Glutamatergic neuron (in vitro differentiated cells): ENCODE data around the gene ENG. TPM values are rescaled to one million over a fixed set of nuclear protein-coding genes. Genes with fewer than 3 reads are reported as not detected.

Source experiments
- DNase-seq: peaks from one replicate; pipeline ENCODE4 v3.0.0; 2022
- H3K27ac Mint-ChIP-seq: one replicate; pipeline ENCODE4 v1.8.0; 2020; ENCODE audit warnings: mild to moderate bottlenecking, mixed read lengths, inconsistent platforms; ENCODE audit not compliant: unreplicated experiment
- H3K27me3 Mint-ChIP-seq: one replicate; pipeline ENCODE4 v1.8.0; 2020; ENCODE audit warnings: mild to moderate bottlenecking, moderate library complexity, mixed read lengths, inconsistent platforms; ENCODE audit not compliant: unreplicated experiment
- H3K36me3 Mint-ChIP-seq: one replicate; pipeline ENCODE4 v1.8.0; 2020; ENCODE audit warnings: mild to moderate bottlenecking, mixed read lengths, inconsistent platforms; ENCODE audit not compliant: unreplicated experiment
- H3K4me1 Mint-ChIP-seq: one replicate; pipeline ENCODE4 v1.8.0; 2020; ENCODE audit warnings: mild to moderate bottlenecking, low read depth, mixed read lengths, inconsistent platforms; ENCODE audit not compliant: unreplicated experiment
- H3K4me3 Mint-ChIP-seq: one replicate; pipeline ENCODE4 v1.8.0; 2020; ENCODE audit warnings: mild to moderate bottlenecking, mixed read lengths, inconsistent platforms; ENCODE audit not compliant: unreplicated experiment
- H3K9me3 Mint-ChIP-seq: one replicate; pipeline ENCODE4 v1.8.0; 2020; ENCODE audit warnings: mild to moderate bottlenecking, moderate library complexity, mixed read lengths, inconsistent platforms; ENCODE audit not compliant: unreplicated experiment
- total RNA-seq: library from RNA; stranded (reverse); fragmentation: NEBNext Ultra II Directional; extraction: Animal tissue kit (Norgen Biotek cat#: 25700); gene quantifications from one replicate; pipeline ENCODE4 v1.2.1, GENCODE V29; 2021; ENCODE audit not compliant: unreplicated experiment
- TF ChIP-seq, protein P1 (sequence below): fragments of 200-600 bp; sonication (generic); IDR thresholded peaks from one replicate; pipeline ENCODE4 v1.5.0; 2021; ENCODE audit not compliant: partially characterized antibody, unreplicated experiment

ENG gene
- total RNA-seq, 1 donor from 2014 or later: not detected

GRCh38 chr9:127778280-127779135, 76.0 kb downstream of the ENG start, which contains the start of gene SH2D3C:
Gene SH2D3C, minus strand, starts transcription at chr9:127778666. Its CDS starts 39 bp downstream, at chr9:127778627.
- peak; percentile 41 for DNase-seq
- Mint-ChIP-seq H3K9me3 (peaks cover 7% of the 10 kb centered on the region), H3K27me3 (no peaks in the 10 kb centered on the region), H3K4me3 (peak within 1 kb of the TSS; percentile 67), H3K36me3 (no peaks in the 10 kb centered on the region), H3K27ac (peak within 1 kb of the TSS; percentile 83), H3K4me1 (peaks cover 8% of the 10 kb centered on the region)
- TF ChIP-seq, protein P1, sequence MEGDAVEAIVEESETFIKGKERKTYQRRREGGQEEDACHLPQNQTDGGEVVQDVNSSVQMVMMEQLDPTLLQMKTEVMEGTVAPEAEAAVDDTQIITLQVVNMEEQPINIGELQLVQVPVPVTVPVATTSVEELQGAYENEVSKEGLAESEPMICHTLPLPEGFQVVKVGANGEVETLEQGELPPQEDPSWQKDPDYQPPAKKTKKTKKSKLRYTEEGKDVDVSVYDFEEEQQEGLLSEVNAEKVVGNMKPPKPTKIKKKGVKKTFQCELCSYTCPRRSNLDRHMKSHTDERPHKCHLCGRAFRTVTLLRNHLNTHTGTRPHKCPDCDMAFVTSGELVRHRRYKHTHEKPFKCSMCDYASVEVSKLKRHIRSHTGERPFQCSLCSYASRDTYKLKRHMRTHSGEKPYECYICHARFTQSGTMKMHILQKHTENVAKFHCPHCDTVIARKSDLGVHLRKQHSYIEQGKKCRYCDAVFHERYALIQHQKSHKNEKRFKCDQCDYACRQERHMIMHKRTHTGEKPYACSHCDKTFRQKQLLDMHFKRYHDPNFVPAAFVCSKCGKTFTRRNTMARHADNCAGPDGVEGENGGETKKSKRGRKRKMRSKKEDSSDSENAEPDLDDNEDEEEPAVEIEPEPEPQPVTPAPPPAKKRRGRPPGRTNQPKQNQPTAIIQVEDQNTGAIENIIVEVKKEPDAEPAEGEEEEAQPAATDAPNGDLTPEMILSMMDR: no peak

- Mint-ChIP-seq H3K4me3 (peak overlapping the region; percentile 55), H3K27me3 (no peaks in the 10 kb centered on the region), H3K27ac (peak overlapping the region; percentile 69), H3K9me3 (peaks cover 7% of the 10 kb centered on the region), H3K4me1 (peaks cover 8% of the 10 kb centered on the region), H3K36me3 (no peaks in the 10 kb centered on the region)
- TF ChIP-seq, protein P1: no peak
- no peak for DNase-seq
These were observed 77.0 kb downstream of the ENG start for GRCh38 chr9:127777368-127777980.

DNA sequence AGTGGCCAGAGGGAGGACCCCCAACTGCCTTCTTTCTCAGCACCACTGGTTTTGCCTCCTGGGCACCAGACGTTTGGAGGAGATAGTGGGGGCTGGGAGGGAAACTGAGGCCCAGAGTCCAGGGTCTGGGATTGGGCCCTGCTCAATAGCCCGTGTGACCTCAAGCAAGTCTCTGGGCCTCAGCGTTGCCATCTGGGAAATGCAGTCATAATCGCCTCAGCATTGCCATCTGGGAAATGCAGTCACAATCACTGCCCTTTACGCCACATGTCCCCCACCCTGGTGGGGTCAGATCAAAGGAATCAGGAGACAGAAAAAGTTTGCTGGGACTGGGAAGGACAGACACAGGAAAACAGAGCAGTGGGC, 77.6 kb downstream of the ENG start:
- Mint-ChIP-seq H3K27ac (no peak overlapping the region), H3K27me3 (no peaks in the 10 kb centered on the region), H3K9me3 (peaks cover 7% of the 10 kb centered on the region), H3K36me3 (no peaks in the 10 kb centered on the region), H3K4me3 (peak overlapping the region; percentile 15), H3K4me1 (peaks cover 8% of the 10 kb centered on the region)
- TF ChIP-seq, protein P1: no peak
- no peak for DNase-seq

DNA sequence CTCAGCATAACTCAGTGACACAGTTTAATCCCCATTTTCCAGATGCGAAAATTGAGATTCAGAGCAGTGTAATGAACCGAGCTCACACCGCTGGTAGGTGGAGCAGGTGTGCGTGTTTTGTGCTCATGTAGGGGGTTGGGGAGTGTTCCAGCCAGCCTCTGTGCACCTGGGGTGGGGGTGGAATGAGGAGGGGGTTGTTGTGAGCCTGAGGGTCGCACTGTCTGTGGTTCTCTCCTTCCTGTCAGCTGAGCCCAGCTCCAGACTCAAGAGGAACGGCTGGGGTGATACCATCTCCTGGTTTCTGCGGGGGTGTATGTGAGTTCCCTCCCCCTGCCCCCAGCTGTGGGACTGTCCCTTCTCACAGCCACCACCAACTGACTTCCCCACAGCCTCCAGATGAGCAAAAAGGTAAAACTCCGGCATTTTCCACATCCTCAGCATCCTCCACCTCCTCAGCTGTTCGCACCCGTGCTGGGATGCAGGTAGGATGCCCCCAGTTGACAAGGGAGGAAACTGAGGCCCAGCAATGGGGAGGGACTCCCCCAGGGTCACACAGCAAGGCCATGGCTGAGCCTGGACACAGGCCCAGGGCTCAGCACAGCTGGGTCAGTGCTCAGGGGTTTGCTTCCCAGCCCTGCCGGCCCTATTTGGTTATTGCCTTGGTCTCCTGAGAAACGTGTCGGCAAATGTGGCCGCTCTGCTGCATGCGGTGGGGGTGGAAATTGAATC, 78.1 kb downstream of the ENG start:
- DNase-seq: peak; percentile 59
- peak overlapping the region; percentile 33 for H3K27ac Mint-ChIP-seq
- no peaks in the 10 kb centered on the region for H3K36me3 Mint-ChIP-seq

More for the DNA sequence above, 78.1 kb downstream of the ENG start:
- Mint-ChIP-seq H3K9me3 (peaks cover 6% of the 10 kb centered on the region), H3K4me1 (peaks cover 8% of the 10 kb centered on the region), H3K4me3 (peak overlapping the region; percentile 15), H3K27me3 (no peaks in the 10 kb centered on the region)
- TF ChIP-seq, protein P1: no peak
